ENCODE measurements around the gene CD109.

Gene CD109

DNA sequence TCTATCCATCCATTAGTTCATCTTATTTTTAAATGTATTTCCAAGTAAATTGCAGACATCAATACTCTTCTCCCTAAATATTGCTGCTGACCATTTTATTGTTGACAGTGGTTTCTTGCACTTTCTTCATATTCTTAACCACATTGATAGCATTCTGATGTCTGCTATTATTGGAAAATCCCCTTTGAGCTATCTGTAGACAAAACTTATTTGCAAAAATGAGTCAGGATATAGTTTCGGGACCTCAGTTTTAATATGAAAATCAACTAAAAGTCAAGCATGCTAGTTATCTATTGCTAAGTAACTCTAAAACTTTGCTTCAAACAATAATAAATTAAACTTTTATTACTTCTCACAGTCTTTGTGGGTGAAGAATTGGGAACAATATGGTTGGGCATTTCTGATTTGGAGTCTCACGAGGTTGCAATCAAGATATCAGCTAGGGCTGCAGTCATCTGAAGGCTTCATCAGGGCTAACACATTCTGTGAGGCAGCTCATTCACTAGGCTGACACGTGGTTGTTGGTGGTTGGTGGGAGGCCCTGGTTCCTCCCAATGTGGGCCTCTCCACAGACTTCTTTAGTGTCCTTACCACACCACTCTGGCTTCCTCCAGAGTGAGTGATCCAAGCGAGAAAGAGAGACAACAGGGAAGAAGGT lies 32.7 kb downstream of the CD109 start:
- DNase-seq = peak; percentile 30

DNA sequence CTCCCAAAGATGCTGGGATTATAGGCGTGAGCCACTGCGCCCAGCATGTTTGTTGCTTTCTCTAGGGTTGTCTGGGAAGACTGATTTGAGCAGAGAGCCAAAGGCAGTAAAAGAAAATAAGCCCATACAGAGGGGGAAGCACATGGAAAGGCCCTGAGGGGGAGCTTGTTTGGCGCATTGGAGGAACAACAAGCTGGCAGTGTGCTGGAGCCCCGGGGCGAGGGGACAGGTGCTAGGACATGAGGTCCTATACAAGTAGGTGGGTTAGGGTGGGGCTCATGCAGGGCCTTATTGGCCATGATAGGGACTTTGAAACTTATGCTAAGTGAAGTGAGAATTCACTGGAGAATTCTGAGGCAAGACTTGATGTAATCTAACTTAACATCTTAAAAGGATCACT lies 35.3 kb downstream of the CD109 start:
- DNase-seq = no peak

DNA sequence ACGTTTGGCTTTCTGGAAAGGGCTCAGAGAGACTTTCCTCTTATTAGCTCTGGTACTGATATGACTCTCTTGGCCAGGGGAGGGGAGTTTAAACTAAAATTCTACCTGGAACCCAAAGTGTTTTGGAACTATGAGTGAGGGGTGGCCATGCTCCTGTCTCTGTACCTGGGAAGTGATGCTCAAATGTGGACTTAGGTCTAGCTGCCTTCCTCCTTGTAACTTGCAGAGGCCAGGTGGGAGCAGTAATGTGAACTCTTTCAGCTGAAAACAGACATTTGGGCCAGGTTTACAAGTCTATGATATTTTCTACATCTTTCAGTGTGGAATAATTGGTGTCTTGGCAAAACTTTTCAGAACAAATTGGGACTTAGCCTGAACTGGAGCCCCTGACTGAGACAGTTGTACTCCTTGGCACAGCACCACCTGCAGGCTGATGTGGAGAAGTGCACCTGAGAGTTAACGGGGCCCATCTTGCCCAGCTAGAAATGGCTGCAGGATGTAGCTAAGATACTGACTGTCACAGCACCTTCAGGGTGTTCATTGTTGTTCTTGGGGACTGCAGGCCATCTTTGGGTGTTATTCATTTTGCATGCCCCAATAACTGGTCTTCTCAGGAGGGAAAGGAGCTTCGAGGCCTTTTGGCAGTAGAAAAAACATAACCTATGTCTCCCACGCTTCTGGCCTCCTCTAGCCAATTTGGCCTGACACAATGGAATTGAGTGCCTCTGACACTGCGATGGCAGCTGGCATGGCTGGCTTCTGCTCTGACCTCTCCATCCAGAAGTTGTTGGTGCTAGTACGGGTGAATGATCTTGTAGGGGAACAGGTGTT lies 37.1 kb downstream of the CD109 start:
- peak; percentile 68 for DNase-seq

DNA sequence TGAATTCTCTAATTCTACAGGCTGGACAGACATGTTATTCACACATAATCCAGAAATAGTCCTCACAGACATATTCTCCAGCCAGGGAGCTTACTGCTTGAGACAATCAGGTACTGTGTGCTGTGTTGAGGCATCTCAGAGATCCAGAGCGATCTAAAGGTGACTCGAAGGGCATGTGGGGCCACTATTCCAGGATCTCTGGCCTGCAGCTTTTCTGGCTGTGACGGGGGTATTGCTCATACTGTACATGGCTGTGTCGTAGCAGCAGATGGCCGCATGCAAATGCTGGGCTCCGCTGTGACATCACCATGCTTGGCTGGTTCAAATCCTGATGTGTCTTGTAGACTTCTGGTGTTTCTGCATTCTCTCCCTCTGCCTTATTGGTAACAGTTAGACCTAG lies 37.8 kb downstream of the CD109 start:
- no peak for DNase-seq

DNA sequence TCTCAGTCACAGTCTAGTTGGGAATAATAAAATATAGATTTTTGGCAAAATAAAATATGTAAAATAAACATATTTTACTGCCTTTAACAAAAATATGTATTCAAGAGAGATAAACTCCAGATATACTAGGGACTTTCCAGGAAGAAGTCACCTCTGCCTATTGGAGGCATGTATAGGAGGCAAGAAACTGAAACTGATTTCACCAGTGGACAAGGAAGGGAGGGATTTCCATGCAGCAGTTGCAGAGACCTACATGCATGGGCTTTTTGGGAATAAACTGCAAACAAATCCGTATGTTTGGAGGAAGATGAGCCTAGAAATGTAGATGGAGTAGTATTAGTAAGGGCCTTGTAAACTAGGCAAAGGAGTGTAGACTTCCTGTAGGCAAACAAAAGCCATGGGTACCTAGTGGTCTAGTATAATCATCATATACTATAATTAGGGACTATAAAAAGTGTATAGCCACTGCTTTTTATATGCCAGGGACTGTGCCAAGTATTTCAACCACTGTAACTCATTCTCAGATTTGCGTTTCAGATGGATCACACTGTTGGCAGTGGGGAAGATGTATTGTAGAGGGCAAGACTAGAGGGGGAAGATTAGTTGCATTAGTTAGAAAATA lies 38.9 kb downstream of the CD109 start:
- no peak for DNase-seq

DNA sequence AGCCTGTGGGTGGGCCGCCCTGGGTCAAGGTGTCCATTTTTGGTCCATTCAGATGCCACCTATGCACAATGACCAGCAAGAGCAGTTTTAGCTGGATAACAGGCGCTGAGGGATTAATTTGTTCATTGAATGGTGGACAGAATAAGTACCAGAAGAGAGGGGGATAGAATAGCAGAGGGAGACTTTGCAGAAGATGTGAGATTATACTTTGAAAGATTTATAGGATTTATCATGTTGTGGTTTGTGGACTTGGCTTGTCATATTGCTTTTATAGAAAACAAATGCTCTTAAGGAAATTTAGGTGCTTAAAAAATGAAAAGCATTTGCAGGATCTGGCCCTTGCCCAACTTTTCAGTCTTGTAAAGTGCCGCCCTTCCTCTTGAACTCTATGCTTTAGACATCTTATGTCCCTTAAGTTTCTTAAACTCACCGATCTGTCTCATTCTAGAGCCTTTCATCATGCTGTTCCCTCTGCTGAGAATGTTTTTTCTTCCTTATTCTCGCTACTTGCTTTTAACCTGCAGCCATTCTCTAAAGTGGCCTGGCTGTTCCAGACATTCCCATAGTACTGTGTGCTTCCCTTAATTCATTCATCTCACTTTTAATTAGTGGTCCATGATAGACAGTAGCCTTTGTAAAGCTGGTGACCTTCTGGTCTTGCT lies 42.5 kb downstream of the CD109 start:
- DNase-seq = no peak

DNA sequence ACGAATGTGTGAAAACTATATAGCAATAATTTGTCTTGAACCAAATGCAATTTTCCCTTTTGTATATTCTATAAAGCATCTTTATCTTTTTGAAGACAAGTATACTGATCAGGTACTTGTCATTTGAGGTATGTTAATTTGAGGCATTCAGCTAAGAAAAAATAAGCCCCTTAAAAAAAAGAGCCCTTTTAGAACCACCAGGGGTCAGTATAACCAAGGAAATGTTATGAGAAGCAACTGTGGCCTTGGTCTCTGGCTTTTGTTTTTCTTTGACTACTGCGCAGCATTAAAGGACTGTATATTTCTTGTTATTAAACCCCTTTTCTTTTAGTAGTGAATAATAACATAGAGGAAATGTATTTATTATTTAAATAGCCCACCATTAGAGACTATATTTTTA lies 43.1 kb downstream of the CD109 start:
- DNase-seq = no peak

DNA sequence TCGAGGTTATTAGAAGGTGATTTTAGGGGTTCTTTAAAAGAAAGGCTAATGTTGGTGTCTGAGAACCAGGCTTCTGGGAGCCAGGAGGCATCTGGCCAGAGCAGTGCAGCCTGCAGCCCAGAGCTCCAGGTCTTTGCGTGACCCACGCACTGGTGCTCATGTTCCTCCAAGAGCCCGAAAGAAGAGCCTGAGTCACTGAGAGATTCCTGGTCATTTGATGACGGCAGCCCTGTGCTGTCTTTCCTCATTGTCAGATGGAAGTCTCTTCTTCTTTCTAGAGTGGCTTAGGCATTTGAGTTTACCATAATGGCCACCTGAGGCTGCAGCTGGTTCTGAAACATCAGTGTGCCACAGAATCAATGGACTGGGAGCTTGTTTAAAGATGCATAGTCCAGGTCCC lies 46.4 kb downstream of the CD109 start:
- no peak for DNase-seq

DNA sequence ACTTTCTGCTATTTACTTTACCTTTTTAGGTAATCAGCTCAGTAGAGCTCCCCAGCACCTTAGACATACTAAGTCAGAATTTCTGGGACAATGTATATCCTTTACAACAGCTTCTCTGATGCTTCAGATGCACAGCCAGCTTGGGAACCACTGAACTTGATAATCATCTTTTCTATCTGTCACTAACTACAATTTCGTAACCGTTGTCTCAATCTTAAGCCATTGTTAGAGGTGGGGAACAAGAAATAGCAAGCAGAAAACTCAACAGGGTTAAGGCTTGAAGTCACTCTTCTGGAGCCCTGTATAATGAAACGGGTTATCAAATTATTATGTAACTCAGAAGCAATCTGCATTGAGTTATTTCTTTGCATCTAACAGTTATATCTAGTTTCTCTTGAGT lies 47.1 kb downstream of the CD109 start:
- no peak for DNase-seq

DNA sequence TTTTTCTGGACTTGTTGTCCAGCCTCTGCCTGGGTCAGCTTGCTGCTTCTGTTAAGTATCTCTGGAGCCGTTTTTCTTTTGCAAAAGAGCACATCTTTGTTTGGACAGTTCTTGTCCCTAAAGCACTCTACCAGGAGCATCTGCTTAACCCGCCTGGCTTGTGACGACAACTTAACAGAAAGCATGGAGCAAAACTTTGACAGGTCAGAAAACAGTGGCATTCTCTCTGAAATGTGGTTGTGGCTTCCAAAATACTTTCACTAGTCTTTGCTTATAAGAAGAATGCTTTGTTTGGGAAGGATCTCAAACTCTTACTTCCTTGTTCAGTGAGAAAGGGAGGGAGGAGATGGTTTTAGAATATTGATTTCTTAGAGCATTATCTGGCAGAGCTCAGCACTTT lies 47.6 kb downstream of the CD109 start:
- no peak for DNase-seq

DNA sequence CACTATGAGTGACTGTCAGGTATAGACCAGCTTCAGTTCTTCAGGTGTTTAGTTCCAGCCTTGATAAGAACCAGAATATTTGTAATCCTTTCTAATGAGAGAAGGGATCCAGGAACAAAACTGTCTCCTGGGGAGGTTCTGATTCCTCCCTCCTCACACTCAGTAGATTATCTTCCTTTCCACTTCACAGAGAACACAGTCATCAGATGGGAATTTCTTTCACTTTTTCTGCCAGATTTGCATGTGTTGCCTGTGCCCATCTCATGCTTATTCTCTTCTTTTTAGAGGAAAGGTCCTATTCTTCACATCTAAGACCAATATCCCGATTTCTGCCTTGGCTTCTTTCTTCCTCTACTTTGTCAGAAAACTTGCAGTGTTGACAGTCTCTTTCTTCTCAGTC lies 50.8 kb downstream of the CD109 start:
- DNase-seq = no peak

DNA sequence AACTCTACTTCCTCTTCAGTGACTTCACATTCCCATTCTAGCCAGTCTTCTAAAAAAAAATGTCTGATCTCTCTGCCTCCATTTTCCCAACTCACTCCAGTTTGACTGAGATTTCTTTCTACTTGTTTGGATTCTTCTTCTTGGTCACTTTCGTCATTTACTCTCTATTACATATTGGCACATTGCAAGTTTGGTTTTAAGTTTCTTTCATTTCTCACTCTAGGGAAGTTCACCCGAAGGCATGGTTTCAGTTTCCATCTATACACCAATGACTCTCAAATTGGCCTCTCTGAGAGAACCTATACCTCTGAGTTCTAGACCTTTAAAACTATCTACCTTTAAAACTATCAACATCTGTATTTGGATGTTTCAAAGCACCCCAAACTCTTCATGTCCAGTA lies 51.3 kb downstream of the CD109 start:
- DNase-seq = no peak

DNA sequence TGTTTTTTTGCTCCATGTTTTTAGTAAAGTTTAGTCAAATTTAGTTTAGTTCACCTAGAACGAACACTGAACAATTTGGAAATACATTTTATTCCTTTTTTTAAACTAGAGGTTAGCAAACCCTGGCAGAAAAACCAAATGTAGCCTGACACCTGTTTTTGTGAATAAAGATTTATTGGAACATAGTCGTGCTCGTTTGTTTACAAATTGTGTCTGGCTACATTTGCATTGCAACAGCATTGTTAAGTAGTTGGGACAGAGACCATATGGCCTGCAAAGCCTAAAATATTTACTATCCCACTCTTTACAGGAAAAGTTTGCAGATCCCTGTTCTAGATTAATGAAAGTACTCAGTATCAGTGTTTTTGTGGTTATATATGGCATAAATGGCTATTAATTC lies 56.9 kb downstream of the CD109 start:
- no peak for DNase-seq

DNA sequence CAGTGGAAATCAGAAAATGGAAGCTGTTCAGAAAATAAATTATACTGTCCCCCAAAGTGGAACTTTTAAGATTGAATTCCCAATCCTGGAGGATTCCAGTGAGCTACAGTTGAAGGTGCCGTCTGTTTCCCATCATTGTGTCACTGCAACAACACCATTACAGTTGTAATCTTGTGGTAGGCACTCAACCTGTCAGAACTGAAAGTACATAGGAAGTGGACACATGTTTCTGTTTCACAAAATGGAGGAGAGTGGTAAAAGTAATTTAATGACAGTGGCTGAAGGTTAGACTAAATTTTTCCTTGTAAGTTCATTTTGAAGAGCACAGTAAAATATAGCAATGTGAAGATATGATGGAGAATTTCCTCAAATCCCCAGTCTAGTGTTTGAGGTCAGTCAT lies 70.0 kb downstream of the CD109 start:
- DNase-seq = no peak

DNA sequence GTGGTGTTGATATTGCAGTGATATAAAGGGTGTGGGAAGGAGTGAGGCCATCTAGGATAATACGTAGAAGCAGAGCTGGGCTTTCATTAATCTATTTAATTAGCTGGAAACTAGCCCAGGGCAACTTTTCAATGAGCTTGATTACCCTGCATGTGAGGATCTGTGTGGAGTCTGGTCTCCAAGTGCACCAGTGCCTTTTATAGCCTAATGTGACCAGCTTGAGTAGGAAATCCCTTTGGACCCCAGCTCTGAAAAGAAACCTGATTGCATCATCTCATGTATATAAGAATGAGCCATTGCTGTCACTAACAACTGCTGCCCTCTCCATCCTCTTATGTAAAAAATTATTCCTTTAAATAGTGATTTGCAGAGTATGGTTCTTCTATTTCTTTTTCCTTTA lies 72.6 kb downstream of the CD109 start:
- DNase-seq = no peak

DNA sequence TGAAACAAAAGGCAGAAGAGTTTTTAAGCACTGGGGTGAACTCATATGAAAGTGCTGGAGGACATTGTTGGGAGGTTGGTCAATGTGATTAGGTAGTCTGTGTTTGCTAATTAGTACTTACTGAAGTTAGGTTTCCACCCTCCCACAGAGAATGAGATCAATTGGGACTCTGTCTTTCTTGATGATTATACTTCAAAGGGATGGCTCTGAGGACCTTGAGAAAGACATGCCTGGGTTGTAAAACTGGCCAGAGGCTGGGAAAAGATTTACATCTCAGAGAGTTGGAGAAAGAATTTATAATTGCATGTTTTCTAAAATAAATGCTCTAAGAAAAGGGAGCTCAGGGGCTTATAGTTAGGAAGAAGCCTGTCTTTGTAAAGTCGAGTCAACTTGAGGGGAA lies 74.0 kb downstream of the CD109 start:
- DNase-seq = no peak

DNA sequence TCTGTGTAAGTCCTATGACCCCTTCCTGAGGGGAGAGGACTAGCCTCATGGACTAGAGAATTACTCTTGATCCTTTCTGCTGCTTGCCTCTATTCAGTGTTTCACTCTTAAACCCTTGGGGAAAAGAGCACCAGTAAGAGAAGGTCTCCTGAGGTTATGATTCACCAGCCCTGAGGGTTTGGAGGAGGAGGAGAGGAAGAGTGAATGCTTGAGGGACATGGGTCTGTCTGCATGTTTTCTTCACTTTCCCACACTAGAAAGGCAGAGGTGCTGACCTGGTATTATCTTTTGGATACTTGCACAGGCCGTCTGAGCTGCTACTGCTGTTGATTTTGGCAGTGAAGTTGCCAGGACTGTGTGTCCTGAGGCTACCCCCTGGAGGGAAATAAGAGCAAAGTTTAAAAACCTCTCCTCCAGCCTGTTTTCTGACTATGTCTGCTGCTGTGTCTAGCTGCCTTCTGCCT lies 78.3 kb downstream of the CD109 start:
- DNase-seq = no peak

DNA sequence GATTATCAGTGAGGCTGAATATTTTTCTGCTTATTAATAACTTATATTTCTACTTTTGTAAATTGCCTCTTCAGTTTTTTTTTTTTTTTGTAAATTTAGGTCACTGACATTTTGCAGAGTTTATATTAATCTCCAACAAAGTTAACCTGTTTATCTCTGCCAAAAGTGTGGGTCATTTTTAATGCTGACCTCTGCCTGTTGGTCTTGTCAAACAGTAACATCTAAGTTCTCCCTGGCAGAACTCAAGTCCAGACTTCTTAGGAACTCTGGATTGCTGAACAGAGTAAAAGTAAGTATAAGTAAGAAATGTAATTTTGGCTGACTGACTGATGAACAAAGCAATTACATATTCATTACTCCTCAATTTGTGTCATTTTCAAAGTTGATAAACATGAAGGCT lies 83.9 kb downstream of the CD109 start:
- no peak for DNase-seq

DNA sequence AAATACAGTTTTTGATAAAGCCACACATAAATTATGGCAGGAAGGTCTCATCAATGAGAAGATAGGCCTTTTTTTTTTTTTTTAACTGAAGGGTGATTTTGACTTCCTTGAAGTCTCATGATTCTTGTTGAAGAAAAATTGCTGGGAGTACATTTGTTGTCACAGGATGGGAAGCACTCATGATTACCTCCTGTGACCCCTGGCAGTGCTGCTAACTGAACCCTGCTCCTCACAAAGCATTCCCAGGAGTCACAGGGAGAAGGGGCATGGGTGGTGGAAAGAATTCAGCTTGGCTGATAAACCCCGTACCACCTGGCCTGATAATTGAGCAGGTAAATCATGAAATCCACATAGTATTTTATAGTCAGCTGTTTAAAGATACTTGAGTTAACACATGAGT lies 86.9 kb downstream of the CD109 start:
- DNase-seq = no peak

DNA sequence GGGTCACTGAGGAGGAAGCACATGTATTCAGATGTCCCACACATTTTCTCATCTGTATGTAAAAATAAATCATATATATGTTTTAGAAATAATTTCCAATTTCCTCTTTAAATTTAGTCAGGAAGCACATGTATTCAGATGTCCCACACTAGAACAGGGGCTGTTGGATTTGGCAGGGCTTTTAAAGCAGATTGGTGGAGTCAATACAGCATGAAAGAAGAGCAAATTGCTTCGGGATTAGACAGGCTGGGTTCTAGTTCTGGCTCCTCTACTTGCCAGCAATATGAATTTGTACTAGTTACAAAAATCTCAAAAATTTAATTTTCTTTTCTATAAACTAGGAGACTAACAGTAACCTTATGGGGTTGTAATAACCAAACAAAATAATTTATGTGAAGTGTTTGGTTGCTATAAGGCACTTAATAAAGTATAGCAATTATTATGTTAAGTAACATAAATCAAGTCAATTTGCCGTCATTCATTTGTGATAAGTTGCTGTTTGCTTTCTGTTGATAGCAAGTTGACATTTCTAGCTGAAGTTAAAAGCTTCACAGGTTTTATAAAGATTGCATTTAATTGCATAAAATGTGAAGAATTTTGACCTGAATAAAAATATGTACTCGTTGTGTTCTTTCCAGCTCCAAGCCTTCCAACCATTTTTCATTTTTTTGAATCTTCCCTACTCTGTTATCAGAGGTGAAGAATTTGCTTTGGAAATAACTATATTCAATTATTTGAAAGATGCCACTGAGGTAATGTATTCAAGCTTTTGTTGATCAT lies 88.9 kb downstream of the CD109 start:
- no peak for DNase-seq

DNA sequence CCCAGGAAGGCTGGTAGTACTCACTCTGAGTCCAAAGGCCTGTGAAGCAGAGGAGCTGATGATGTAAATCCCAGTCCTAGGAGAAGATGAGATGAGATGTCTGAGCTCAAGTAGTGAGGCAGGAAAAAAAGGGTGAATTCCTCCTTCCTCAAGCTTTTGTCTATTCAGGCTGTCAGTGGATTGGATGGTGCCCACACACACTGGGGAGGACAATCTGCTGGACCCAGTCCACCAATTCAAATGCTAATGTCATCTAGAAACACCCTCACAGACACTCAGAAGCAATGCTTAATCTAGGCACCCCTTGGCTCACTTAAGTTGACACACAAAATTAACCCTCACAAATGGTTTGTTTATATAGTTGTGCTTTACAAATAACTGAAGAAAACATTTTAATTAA lies 94.6 kb downstream of the CD109 start:
- no peak for DNase-seq

DNA sequence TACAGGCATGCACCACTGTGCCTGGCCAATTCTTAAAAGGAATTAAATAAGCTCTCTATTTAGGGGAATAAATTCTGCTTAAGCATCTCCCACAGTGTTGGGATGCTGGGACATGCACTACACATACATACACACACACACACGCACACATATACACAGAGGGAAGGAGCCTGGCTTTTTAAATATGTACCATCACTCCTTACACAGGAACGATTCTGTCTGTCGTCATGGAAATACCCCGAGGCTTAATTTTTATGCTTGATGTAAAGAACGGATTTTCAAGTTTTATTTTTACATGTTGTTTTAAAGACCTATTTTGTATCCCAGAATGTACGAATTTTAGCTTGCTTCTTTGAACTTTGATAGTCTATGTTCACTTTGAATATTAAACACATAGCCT lies 95.3 kb downstream of the CD109 start:
- no peak for DNase-seq

DNA sequence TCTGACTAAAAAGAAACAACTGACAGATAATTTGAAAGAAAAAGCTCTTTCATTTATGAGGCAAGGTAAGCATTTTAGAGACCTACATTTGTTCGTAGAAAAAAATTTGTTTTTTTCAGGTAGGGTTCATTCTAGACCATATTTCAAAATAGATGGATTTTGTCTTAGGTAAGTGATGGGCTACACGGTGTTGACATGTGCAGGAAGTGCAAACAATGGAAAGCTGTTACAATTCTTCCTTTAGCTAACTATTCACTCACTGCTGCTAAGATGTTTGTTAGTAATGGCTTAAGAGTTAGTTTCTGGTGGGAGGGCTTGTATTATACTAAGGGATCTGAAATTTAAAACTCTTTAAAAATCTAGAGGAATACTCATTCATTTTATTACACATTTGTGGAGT lies 96.7 kb downstream of the CD109 start:
- no peak for DNase-seq
